Measurements from ENCODE around the gene F2.
A peak's percentile ranks its signal among the peaks of the same experiment; 100 is the strongest.

Gene F2

DNA sequence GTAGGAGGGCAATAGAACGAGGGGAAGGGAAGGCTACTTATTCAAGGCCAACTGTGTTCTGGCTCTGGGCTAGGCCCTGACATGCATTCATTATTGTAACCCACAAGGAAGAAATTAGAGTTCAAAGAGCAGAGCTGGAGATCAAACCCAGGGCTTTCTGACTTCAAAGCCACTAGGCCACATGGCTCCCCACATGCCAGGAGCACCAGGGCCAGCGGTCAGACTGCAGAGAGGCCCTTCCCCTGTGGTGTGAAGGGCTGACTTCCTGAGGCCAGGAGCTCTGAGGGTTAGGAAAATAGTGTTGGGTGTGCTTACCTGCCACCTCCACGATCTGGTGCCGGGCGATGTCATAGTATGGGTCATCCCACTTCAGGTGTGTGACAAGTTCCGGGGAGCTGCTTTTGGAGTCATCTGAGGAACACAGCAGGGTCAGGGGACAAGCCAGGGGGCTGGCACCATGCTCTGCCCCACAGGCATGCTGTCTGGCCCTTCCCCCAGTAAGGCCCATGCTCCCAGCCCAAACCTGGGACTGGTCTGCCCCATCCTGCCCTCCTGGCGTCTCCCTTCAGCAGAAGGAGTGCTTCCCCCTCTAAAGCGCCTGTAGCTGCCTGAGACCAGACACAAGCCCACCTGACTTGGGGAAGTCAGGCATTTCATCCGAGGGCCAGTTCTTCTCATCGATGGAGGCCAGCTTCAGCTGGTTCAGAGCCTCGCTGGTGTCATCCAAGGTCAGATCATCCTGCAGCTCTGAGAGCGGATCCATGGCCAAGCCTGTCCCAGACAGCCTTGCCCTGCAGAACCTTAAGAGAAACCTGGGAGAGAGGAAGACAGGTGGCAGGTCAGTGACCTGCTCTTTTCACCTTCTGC is 23.4 kb upstream of the F2 start:
- H3K4me3 ChIP-seq, result no peak overlapping the region
- TF ChIP-seq, protein P1, sequence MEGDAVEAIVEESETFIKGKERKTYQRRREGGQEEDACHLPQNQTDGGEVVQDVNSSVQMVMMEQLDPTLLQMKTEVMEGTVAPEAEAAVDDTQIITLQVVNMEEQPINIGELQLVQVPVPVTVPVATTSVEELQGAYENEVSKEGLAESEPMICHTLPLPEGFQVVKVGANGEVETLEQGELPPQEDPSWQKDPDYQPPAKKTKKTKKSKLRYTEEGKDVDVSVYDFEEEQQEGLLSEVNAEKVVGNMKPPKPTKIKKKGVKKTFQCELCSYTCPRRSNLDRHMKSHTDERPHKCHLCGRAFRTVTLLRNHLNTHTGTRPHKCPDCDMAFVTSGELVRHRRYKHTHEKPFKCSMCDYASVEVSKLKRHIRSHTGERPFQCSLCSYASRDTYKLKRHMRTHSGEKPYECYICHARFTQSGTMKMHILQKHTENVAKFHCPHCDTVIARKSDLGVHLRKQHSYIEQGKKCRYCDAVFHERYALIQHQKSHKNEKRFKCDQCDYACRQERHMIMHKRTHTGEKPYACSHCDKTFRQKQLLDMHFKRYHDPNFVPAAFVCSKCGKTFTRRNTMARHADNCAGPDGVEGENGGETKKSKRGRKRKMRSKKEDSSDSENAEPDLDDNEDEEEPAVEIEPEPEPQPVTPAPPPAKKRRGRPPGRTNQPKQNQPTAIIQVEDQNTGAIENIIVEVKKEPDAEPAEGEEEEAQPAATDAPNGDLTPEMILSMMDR (IDR thresholded peaks at IDR 0.05), result no peak
- no peak for DNase-seq (ENCODE audit: low spot score)
- peak overlapping the region; percentile 39 to 83 for H3K27ac ChIP-seq

DNA sequence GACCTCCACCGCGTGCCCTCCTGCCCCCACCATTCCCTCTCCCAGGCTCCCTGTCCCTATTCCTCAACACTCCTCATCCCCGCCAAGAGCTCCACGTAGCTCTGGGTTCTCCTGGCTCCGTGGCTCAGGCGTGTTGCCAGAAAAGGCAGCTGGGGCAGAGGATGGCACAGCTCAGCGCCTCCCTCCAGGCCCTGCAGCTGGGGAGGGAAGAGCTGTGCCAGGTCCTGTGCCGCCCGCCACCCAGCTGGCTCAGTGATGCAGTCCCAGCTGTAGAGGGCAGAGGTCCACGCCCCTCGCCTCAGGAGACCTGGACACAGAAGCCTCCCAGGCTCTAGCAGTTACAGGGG is 22.8 kb upstream of the F2 start:
- DNase-seq (ENCODE audit: low spot score), result no peak
- TF ChIP-seq, protein P1 (IDR thresholded peaks at IDR 0.05), result no peak
- Histone ChIP-seq H3K27ac (peak overlapping the region; percentile 39 to 83), H3K4me3 (peak overlapping the region; percentile 31)

DNA sequence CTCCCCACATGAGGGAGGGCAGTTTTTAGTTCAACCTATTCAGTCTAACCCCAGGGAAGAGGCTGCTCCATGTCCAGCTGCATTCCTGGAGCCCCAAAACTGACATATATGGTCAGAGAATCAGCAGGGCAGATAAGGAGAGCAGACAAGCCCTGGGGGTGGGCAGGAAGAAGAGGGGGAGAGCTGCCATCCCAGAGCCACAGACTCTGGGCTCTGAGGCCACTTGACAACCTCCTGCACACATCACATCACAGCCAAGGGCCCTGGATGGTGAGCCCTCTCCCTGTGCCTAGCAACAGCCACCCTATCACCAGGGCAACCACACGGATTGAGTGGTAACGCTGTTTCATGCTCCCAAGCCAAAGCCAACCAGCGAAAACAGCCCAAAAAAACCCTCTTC is 21.7 kb upstream of the F2 start:
- TF ChIP-seq, protein P1 (IDR thresholded peaks at IDR 0.05), result no peak
- H3K4me3 ChIP-seq, result peak overlapping the region; percentile 36
- DNase-seq (ENCODE audit: low spot score), result no peak
- peak overlapping the region; percentile 57 to 83 for H3K27ac ChIP-seq

DNA sequence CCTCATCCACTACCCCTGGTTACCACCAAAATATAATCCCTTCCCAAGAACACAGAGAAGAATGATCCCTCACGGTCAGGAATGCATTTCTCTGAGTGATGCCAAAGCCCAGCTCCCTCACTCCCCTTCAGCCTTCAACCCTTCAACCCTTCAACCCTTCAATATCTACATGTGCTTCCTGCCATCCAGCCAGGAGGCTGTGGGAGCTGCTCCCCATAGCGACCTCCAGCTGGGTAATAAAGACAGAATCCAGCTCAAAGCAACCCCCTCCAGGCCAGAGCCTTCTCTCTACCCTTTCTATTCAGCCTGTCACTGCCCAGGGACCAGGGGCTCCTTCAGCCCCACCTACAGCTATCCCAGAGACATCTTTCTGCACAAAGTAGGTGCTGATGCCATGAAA is 21.3 kb upstream of the F2 start:
- TF ChIP-seq, protein P1 (IDR thresholded peaks at IDR 0.05), result no peak
- Histone ChIP-seq H3K27ac (peak overlapping the region; percentile 57 to 83), H3K4me3 (peak overlapping the region; percentile 36)
- DNase-seq (ENCODE audit: low spot score), result no peak

DNA sequence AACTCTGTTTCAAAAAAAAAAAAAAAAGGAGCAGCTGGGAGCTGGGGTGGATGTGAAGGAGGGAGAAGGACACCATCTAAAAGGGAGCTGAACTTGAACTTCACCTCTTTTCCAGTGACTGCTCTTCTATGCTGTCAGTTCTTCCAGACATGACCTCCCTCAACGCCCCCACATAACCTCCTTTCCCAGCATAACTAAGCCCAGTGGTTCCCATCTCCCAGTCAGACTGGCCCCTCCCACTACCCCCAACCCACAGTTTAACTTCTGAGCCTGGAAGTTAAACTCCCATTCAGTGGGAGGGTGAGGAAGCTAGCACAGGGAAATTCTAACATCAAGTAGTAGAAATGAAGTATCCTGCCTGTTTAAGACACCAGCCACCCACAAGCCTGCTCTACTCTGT is 20.4 kb upstream of the F2 start:
- Histone ChIP-seq H3K27ac (peak overlapping the region; percentile 27 to 40), H3K4me3 (peak overlapping the region; percentile 24)
- TF ChIP-seq, protein P1 (IDR thresholded peaks at IDR 0.05), result no peak
- no peak for DNase-seq (ENCODE audit: low spot score)

DNA sequence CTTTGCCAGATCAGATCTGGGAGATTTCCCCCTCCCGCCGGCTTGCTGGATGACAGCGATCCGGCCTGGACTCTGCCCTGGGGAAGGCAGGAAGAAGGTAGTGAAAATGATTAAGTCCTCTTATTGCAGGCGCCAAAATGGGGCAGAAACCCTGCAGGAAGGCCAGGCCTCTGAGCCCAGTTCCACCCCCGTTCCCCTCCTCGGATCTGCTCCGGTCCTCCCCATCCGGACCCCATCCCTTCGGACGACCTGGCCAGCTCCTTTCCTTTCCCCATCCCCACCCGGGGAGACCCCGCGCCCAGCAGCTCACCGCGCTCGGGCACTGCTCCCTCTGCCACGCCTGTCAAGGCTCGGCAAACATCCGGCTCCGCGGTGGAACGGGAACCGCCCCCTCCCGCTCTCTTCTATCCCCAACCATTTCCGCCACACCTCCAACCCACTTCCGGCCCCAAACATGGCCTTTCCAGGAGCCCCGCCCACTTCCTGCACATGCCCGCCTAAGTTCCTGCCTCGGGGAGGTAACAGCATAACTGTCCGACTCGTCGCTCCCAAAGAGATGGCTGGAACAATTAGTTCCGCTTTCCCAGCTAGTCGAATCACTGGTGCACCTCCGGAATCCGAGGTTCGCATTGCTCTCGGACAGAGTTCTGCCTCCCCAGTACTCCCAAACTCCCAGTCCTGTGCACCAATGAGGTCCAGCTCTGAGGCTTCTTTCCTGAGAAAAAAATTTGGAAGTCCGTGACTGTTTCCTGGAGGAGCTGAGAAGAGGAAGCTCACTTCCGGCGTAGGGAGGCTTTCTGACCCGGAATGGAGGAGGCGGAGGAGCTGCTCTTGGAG is 18.6 kb upstream of the F2 start, which contains the start of the genes ARHGAP1 and ZNF408:
ARHGAP1 (minus strand) TSS at position 379 of the 837 bp plus-strand sequence. CDS start 4,512 bp downstream, outside the sequence.
ZNF408 (plus strand) TSS at position 791 of the 837 bp plus-strand sequence; CDS start at position 808, 17 bp downstream.
- H3K27ac ChIP-seq, result peak within 1 kb of the TSS; percentile 88 to 93
- peak within 1 kb of the TSS; percentile 88 for H3K4me3 ChIP-seq
- peak; percentile 99 for DNase-seq (ENCODE audit: low spot score)
- TF ChIP-seq, protein P1 (IDR thresholded peaks at IDR 0.05), result no peak
